MM.1S (cell line): ENCODE results near the gene CNTROB.

Experiments used
- EZH2phosphoT487 ChIP-seq: fragments of 300-600 bp; sonication (generic); IDR thresholded peaks from 2 replicates; pipeline ENCODE4 v1.6.1; 2018; ENCODE audit warnings: antibody characterized with exemption, low read length
- TF ChIP-seq, protein P1 (sequence below): fragments of 300-600 bp; sonication (generic); IDR thresholded peaks from 2 replicates; pipeline ENCODE4 v1.5.1; 2016; ENCODE audit warnings: antibody characterized with exemption, low read length, mixed read lengths

DNA sequence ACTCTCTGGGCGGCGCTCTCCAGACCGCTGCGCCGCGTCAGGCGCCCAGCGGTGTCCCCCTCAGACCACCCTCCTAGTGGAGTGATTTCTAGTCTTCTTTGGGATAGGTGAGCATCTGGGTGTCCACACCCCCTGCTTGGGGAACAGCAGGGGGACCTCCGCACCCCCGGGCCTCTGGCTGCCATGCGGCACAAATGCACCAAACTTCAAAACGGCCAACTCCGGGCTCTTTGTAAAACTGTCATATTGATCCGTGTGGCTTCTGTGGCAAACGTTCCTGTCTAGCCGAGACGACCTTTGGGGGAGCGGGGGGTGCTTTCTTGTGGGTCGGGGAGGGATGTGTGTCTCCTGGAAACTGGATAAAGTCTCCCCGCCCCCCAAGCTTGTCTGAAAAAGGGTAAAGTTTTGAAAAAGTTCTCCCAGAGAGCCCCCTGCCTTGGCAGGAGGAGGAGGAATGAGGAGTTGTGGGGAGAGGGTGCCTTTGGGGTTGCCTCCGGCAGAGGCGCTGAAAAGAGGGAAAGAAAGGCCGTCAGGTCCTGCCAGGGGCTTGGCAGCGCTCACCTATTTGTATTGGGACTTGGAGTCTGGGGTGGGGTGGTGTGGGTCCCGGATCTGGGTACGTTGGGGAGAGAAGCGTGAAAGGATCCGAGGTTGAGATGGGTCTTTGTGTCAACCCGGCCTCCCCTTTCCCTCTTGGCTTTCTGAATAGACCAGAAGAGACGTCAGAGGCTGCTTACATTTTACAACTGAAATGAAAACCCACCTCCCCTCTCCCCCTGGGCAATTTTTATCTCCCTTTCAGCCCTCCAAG, 45.6 kb upstream of the CNTROB start:
- TF ChIP-seq, protein P1, sequence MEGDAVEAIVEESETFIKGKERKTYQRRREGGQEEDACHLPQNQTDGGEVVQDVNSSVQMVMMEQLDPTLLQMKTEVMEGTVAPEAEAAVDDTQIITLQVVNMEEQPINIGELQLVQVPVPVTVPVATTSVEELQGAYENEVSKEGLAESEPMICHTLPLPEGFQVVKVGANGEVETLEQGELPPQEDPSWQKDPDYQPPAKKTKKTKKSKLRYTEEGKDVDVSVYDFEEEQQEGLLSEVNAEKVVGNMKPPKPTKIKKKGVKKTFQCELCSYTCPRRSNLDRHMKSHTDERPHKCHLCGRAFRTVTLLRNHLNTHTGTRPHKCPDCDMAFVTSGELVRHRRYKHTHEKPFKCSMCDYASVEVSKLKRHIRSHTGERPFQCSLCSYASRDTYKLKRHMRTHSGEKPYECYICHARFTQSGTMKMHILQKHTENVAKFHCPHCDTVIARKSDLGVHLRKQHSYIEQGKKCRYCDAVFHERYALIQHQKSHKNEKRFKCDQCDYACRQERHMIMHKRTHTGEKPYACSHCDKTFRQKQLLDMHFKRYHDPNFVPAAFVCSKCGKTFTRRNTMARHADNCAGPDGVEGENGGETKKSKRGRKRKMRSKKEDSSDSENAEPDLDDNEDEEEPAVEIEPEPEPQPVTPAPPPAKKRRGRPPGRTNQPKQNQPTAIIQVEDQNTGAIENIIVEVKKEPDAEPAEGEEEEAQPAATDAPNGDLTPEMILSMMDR: no peak
- no peak for TF ChIP-seq EZH2phosphoT487
